IPS-11a (cell line): ENCODE results near the gene SVEP1.

Experiments
- H3K4me3 ChIP-seq: one replicate; pipeline ENCODE4 v1.5.1; 2013; ENCODE audit warnings: low read depth, low read length, control low read depth

Gene SVEP1

GRCh38 chr9:110528645-110529044 lies 50.9 kb downstream of the SVEP1 start:
- no peak overlapping the region for H3K4me3 ChIP-seq

- H3K4me3 ChIP-seq: no peak overlapping the region
Observed at GRCh38 chr9:110526426-110526825, 53.1 kb downstream of the SVEP1 start.

GRCh38 chr9:110521206-110521605 lies 58.3 kb downstream of the SVEP1 start:
- no peak overlapping the region for H3K4me3 ChIP-seq

- H3K4me3 ChIP-seq: no peak overlapping the region
Observed at GRCh38 chr9:110520120-110520701, 59.3 kb downstream of the SVEP1 start.

- H3K4me3 ChIP-seq: no peak overlapping the region
Observed at GRCh38 chr9:110517483-110517882, 62.1 kb downstream of the SVEP1 start.

- no peak overlapping the region for H3K4me3 ChIP-seq
Observed at GRCh38 chr9:110514897-110515296, 64.6 kb downstream of the SVEP1 start.

- H3K4me3 ChIP-seq: no peak overlapping the region
Observed at GRCh38 chr9:110512817-110513216, 66.7 kb downstream of the SVEP1 start.

- no peak overlapping the region for H3K4me3 ChIP-seq
Observed at GRCh38 chr9:110509792-110510191, 69.7 kb downstream of the SVEP1 start.

- H3K4me3 ChIP-seq: no peak overlapping the region
Observed at GRCh38 chr9:110502842-110503241, 76.7 kb downstream of the SVEP1 start.

- no peak overlapping the region for H3K4me3 ChIP-seq
Observed at GRCh38 chr9:110499608-110500007, 79.9 kb downstream of the SVEP1 start.

- no peak overlapping the region for H3K4me3 ChIP-seq
Observed at GRCh38 chr9:110487196-110487595, 92.3 kb downstream of the SVEP1 start.

GRCh38 chr9:110486218-110486617 lies 93.3 kb downstream of the SVEP1 start:
- no peak overlapping the region for H3K4me3 ChIP-seq

GRCh38 chr9:110479481-110479880 lies 100.1 kb downstream of the SVEP1 start:
- H3K4me3 ChIP-seq: no peak overlapping the region

- H3K4me3 ChIP-seq: no peak overlapping the region
Observed at GRCh38 chr9:110476251-110476650, 103.3 kb downstream of the SVEP1 start.

GRCh38 chr9:110472111-110472510 lies 107.4 kb downstream of the SVEP1 start:
- H3K4me3 ChIP-seq: no peak overlapping the region

- no peak overlapping the region for H3K4me3 ChIP-seq
Observed at GRCh38 chr9:110468950-110469349, 110.6 kb downstream of the SVEP1 start.

GRCh38 chr9:110465190-110465589 lies 114.4 kb downstream of the SVEP1 start:
- no peak overlapping the region for H3K4me3 ChIP-seq

GRCh38 chr9:110464321-110464720 lies 115.2 kb downstream of the SVEP1 start:
- no peak overlapping the region for H3K4me3 ChIP-seq

GRCh38 chr9:110463499-110463898 lies 116.0 kb downstream of the SVEP1 start:
- no peak overlapping the region for H3K4me3 ChIP-seq

- no peak overlapping the region for H3K4me3 ChIP-seq
Observed at GRCh38 chr9:110457245-110457644, 122.3 kb downstream of the SVEP1 start.

GRCh38 chr9:110456681-110457080 lies 122.9 kb downstream of the SVEP1 start:
- no peak overlapping the region for H3K4me3 ChIP-seq

- H3K4me3 ChIP-seq: no peak overlapping the region
Observed at GRCh38 chr9:110455860-110456259, 123.7 kb downstream of the SVEP1 start.

- no peak overlapping the region for H3K4me3 ChIP-seq
Observed at GRCh38 chr9:110452227-110452801, 127.2 kb downstream of the SVEP1 start.
